GM19240 (cell line): ENCODE results near the gene IPO9.
"Not testable (repeated sequence)": the region's sequence is repeated elsewhere in the genome, so short reads cannot be mapped to it uniquely, and the experiment has no call there.

Experiments used
- DNase-seq: peaks from one replicate; pipeline ENCODE4 v3.0.0; 2011; ENCODE audit warnings: low spot score; ENCODE audit not compliant: insufficient read length

Gene IPO9

DNA sequence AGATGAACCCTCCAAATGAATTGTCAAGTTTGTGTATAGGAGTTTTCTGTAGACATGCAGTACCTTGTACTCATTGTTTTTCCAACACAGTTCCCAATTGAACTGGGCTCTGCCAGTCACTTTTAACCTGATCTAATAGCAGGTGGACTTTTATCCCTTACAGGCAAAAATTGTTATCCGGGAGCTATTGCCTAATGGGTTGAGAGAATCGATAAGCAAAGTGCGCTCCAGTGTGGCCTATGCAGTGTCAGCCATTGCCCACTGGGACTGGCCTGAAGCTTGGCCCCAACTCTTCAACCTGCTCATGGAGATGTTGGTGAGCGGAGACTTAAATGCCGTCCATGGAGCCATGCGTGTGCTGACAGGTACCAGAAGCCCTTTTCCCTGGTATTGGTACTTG is 19.3 kb downstream of the IPO9 start:
- no peak for DNase-seq

DNA sequence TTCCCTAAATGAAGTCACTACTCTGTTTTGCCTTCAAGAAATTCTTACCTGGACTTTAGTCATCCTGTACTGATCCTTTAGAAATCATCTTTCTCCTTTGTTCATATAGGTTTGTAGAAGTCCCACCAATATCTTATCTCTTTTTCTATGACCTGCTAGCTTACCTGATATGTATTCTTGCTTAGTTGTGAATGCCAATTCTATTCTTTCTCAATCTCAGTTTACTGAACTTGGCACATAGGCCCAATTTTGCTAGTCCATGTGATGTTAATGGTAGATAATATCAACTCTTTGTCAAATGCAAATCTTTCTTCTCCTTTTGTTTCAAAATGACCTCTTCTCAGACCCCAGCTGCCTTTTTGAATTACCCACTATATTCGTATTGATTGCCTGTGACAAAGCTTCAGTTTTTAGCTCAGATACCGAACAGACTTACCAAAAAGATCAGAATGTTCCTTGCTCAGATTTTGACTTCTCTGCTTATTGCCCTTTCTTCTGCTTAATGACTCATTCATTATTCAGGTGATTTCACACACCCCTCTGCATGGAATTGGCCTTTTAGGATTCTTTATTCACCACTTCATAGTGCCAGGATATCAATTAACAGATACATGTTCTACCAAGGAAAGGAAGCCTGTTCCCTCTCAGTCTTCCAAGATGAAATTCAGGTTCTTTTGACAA is 20.6 kb downstream of the IPO9 start:
- DNase-seq = no peak

DNA sequence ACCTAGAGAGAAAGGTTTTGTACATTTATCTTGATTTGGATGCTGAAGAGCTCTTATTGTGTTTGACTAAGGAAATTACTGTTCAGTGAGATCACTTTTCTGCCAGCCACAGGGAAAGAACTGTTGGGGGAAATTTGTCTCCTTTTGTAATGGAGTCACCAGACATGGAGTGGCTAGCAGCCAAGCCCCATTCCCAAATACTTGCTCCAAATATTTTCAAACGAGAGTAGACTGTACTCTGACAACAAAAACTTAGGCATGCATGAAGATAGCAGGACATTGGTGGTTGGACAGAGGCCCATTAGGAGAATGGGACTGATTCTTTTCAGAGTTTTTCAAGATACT is 21.1 kb downstream of the IPO9 start:
- no peak for DNase-seq

DNA sequence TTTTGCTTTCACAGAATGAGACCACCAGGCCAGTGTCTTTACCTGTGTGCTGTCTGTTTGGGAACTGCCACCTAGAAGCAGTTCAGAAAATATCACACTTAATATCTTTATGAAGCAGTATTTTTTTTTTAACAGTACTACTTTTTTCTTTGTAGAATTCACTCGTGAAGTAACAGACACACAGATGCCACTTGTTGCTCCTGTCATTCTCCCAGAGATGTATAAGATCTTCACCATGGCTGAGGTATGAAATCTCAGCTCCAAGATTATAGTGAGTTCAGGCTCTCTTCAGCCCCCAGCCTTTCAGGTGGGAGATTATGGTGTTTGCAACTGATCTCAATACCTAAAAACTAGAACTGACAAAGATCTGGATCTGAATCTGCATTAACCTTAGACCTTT is 23.0 kb downstream of the IPO9 start:
- no peak for DNase-seq

DNA sequence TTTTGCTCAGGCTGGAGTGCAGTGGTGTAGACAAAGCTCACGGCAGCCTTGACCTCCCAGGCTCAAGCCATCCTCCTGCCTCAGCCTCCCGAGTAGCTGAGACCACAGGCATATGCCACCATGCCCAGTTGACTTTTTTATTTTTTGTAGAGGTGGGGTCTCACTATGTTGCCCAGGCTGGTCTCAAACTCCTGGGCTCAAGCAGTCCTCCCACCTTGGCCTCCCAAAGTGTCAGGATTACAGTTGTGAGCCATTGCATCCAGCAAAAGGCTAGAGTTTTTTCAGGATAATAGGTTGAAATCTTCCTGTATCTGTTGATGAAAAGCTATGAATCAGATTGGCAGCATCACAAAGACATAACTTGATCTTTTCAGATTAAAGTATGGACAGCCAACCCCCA is 27.8 kb downstream of the IPO9 start:
- DNase-seq = not testable (repeated sequence)

DNA sequence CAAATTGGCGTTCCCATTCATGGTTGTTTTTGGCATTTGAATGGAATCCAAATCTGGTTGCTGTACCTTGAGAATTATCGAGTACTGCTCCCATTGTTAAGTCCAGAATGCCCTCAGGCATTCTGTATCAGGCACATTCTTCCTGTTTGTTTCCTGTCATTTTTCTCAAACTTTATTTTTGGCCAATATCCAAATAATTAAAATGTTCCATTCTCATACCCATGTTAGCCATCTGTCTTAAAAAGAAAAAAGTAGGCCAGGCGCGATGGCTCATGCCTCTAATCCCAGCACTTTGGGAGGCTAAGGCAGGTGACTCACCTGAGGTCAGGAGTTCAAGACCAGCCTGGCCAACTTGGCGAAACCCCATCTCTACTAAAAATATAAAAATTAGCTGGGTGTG is 30.5 kb downstream of the IPO9 start:
- DNase-seq = no peak

DNA sequence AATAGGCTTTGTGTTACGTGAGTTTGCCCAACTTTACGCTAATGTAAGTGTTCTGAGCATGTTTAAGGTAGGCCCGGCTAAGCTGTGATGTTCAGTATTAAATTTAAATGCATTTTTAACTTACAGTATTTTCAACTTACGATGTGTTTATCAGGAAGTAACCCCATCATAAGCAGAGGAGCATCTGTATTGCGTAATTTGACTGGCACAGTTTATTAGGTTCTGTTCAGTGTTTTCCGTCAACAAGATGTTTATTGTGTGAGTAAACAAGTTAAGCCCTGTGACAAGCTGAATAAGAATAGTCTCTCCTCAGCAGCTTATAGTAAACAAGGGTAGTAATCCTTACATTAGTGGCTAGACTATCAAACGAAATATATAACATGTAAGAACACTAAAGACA is 32.5 kb downstream of the IPO9 start:
- no peak for DNase-seq

DNA sequence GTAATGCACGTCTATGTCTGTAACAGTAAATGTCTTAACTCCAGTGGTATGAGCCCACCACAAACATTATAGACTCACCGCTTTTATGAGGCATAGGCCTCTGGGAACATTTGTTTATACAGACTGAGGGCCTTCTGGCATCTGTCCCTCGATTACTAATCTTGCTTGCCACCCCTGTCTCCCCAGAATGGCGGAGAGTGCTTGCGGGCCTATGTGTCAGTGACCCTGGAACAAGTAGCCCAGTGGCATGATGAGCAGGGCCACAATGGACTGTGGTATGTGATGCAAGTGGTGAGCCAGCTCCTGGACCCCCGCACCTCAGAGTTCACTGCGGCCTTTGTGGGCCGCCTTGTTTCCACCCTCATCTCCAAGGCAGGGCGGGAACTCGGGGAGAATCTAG is 41.4 kb downstream of the IPO9 start:
- DNase-seq = no peak

DNA sequence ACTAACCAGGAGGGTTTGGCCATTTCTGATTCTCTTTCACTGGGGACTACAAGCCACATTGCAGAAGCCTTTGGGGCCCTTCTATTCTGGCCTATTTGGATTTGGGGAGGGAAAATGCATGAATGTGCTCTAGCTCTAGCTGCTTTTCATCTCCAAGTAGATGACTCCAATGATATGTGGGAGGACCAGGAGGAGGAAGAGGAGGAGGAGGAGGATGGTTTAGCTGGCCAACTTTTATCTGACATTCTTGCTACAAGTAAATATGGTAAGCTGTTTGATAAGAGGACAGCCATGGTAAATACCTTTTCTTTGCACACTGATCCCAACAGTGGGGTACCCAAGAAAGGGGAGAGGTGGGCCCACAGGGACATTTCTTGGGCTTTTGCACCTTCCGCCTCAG is 45.7 kb downstream of the IPO9 start:
- no peak for DNase-seq

DNA sequence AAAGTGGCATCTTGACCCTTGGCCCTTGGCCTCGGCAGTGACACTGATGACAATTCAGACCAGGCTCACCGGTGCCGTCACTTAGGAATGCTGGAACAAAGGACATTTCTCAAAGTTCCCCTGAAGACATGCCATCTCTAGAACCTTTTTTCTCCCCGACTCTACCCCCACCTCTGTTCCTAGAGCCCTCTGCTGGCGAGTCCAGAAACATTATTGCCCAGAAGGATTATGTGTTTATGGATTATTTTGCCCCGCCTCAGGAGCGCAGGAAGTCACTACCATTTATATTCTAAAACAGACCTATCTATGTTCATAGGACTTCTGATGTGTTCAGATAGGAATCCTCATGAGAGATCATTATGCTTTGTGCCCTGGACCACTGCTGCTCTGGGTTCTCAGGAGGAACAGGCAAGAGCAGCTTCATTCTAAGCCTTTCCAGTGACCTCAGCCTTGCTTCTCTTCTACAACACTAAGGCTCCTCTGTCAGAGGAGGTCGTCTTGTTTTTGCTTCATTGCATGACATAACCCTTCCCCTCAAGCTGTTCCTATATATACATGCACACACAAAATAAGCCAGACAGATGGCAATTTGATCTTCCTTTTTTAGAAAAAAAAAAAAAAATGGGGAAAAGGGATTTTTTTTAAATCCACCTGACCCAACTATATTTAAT is 47.3 kb downstream of the IPO9 start:
- no peak for DNase-seq

DNA sequence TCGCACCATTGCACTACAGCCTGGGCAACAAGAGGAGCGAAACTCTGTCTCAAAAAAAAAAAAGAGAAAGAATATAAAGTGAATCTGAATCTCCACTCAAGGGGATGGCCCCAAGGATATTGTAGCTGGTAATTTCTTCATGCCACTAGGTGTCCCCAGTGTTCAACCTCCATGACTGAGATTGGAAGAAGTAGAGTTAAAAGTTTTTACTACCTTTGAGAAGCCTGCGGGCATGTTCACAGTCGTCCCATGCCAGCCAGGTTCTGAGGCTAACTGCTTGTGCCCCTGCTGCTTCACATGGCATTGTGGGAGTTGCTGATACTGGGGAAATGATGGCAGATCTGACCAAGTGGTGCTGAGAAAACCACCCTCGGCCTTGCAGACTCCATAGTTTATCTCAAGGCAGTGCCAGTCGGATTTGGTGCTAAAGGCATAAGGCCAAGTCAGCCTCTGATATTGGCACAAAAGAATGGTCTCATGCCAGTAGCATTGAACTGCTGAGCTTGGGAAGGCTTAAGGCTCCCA is 49.0 kb downstream of the IPO9 start:
- no peak for DNase-seq

DNA sequence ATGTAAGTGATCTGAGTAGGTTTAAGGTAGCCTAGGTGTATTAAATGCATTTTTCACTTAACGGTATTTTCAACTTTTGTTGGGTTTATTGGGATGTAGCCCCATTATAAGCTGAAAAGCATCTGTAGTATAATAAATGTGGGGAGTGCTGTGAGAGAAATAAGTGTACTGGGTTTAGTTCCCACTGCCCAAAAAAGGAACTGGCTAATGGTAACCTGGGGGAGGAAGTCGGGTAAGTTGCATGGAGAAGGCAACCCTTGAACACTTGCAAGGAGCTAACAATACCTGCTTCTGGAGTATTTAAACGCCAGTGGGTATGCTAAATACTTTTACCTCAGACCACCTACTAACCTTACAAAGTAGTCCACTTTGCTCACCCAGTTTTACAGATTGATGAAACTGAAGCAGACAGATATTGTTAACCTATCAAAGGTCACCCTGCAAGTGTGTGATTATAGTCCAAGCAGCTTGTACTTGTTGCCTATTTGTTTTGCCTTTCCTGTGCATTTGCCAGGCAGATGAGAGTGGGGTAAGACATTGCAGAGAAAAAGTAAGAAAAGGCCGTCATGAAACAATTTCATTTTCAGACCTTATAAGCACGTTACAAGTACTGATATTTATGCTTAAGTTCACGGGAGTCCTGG is 52.1 kb downstream of the IPO9 start:
- DNase-seq = no peak

DNA sequence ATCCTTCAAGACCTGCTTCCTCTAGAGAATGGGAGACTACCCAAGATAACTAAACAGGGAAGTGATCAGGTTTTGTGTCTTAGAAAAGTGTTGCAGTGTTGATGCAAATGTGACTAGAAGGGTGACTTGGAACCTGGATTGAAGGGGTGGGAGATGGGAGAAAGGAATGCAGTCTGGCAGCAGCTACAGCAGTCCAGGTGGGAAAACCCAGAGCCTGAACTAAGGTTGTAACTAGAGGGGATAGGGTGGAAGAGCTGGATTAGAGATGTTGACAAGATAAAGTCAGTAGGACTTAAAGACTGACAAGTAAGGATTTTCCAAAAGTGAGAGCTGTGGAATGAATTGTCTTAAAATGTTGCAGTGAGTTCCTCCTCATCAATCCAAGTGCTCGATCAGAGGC is 52.7 kb downstream of the IPO9 start:
- DNase-seq = no peak

DNA sequence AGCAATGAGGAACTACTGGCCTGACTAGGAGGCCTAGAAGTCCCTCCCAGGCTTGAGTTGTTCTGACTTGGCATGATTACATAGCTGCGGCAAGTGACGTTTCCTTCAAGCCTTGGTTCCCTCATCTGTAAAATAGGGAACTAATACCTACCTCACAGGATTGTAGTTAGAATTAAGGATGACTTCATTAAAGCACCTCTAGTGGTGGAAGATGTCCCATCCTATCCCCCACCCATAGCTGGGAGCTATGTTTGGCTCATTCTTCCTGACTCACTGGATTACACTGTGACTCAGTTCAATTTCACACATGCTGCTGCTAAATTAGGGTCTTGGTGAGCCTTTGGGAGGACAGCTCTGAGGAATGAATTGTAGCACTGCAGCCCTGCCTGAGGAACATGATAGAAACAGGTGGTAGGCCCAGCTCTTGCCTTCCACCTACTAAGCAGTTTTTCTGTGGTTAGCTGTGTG is 53.7 kb downstream of the IPO9 start:
- DNase-seq = no peak

DNA sequence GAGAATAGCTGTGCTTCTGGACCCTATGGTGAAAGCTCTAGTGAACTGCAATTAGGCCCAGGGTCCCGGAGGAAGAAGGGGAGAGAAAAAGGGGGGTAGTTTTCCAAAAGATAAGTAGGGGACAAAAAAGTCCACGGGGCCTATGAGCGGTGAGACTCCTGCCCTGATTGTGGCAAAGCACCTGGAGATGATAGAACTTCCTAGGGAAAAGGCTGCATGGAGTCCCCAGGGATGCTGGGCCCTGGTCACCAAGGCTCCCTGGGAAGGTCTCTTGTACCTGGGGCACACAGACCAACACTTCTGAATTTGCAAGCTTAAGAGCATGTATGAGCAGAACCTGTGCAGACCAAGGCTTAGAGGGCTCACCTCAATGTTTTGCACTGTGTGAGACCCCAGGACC is 54.3 kb downstream of the IPO9 start:
- DNase-seq = no peak

DNA sequence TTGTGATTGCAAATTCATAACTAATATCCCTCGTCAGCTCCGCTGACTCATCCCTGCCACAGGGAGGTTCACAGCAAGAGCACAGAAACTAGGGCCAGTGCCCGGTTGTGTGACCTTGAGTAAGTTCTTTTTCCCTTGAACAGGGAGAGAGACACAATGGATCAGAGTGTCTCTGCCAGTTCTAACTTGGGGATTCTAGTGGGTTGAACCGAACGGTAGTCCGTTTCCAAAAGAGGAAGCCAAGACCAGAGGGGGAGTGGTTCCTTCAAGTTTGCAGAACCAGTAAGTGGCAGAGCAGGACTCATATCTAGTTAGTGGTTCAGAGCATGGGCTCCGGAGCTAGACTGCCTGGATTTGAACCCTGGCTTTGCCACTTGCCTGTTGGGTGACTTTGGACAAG is 54.8 kb downstream of the IPO9 start:
- no peak for DNase-seq

DNA sequence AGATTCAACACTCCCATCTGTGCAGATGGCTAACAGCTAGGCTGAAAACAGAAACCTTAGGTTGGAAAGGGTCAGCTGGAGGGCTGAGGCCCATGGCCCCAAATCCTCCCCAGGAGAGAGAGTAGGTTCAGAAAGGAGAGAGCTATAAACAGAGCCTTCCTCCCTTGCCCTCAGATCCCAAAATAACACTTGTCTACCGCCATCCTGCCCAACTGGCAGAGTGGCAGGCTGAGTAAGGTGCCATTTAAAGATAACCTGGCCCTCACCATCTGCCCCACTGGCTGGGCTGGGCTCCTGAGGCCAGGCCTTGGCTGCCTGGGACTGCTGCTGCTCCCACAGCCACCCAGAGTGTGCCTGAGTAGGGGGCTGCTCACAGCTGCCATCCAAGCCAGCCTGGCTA is 55.5 kb downstream of the IPO9 start:
- DNase-seq = no peak

DNA sequence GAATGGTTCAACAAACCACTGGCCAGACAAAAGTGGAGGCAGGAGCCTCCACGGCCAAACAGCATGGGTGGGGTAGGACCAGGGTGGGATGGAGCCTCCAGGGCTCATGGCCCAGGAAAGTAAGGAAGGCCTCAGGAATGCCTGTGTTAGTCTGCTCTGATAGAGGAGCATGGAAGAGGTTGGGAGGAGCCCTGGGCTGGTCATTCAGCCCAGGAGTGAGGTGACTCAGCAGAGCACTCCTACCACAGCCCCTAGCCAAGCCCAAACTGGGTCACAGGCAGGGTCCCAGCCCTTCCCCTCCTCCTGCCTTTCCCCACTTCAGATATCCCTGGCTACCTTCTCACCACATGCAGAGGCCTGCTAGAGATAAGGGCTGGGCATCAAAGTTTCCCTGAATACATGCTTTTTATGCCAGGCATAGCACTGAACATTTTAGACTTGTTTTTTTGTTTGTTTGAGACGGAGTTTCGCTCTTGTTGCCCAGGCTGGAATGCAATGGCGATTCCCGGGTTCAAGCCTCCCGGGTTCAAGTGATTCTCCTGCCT is 56.6 kb downstream of the IPO9 start:
- no peak for DNase-seq

DNA sequence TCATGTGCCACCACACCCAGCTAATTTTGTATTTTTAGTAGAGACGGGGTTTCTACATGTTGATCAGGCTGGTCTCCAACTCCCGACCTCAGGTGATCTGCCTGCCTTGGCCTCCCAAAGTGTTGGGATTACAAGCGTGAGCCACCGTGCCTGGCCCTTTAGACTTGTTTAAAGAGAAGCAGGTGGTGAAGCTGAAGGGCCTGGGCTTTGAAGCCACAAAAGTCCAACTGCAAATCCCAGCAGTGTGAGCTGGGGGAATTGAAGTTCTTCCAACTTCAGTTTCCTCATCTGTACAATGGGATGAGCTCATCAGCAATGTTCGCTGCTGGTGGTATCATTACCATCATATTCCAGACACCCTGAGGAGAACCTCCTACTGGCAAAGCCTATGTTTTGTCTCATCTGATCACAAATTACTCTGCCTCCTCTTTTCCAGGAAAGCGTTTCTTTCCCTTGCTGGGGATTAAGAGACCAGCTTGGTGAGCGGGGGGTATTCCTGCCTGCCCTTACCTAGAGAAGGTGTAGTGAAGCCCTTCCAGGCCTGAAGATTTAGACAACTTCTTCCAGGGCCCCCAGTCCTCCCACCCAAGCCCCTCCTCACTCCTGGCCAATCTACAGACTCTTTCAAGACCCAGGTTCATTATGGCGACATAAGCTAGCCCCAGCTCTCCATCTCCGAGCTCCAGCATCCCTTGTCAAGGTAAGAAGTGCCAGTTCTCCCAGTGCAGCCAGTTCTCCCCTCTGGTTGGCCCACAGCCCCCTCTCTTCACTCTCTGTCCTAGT is 57.3 kb downstream of the IPO9 start:
- DNase-seq = no peak

DNA sequence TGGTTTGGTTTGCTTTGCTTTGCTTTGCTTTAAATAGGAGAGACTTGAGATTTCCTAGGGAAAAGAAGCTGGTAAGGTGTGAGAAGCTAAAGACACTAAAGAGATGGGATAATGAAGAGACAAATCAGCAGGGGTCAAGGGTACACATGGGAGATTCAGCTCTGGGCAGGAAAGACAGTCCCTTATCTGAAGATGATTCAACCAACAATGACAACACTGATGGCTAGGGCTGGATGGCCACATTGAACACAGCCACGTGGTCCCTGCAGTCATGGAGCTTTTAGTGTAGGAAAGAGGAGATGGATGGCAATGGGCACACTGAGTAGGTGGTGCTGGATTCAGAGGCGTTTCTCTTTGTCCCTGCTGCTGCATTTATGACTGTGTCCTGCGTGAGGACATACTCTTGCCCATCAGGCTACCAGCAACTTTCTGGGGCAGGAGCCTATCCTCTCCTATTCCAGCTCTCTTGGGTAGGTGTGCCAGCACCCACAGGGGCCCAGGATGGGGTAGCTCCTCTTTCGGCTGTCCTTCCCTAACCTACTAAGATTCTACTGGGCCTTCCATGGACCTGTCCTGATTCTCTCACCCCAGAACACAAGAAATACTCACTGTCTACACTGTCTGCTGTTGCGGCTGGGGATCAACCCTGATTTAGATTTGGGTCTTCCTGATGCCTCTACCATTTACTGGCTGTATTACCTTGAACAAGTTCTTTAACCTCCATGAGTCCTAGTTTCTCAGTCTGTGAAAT is 58.3 kb downstream of the IPO9 start:
- DNase-seq = no peak
